A549 treated with CpdA at 1 μM for 4 hours (cell line): ENCODE data around the gene TMEM82. TPM values are rescaled to one million over a fixed set of nuclear protein-coding genes. Genes with fewer than 3 reads are reported as not detected.

Source experiments
- total RNA-seq: library from RNA; stranded (reverse); fragments of 200-300 nt; extraction: Qiagen RNA extraction; gene quantifications from 5 replicates; pipeline ENCODE4 v1.2.3, GENCODE V29; 2022; ENCODE audit warnings: low read depth

The TMEM82 gene
- total RNA-seq = not detected in 5 replicates

GRCh38 chr1:15742339-15742801 is at the start of gene TMEM82:
Gene TMEM82, plus strand, starts transcription at chr1:15742499. Its CDS starts 61 bp downstream, at chr1:15742560.

GRCh38 chr1:15736038-15736891 is 6.0 kb upstream of the TMEM82 start, which contains the start of gene SLC25A34:
Gene SLC25A34, plus strand, starts transcription at chr1:15736258. Its CDS starts 228 bp downstream, at chr1:15736486.

GRCh38 chr1:15758343-15758931 is 16.1 kb downstream of the TMEM82 start, which contains the start of gene FBLIM1:
Gene FBLIM1, plus strand, starts transcription at chr1:15758795. Its CDS starts 6,189 bp downstream, at chr1:15764984.

Other genes with a start within 250 kb of the TMEM82 start
- gene CASP9, start 218.3 kb upstream of the TMEM82 start, total RNA-seq = 5.2 to 6.6 TPM (median 5.8 TPM) in 5 replicates
- gene DNAJC16, start 215.7 kb upstream of the TMEM82 start, total RNA-seq = 4.6 to 5.5 TPM (median 4.7 TPM) in 5 replicates
- 6.1 to 8.5 TPM (median 7.9 TPM) in 5 replicates for gene AGMAT, start 157.4 kb upstream of the TMEM82 start, total RNA-seq
- 8.1 to 11.8 TPM (median 9.1 TPM) in 5 replicates for gene DDI2, start 125.0 kb upstream of the TMEM82 start, total RNA-seq
- gene PLEKHM2, start 58.2 kb upstream of the TMEM82 start, total RNA-seq = 24.1 to 30.4 TPM (median 28.5 TPM) in 5 replicates
- gene SLC25A34, start 6.2 kb upstream of the TMEM82 start, total RNA-seq = 0.20 to 0.45 TPM (median 0.35 TPM) in 5 replicates
- gene FBLIM1, start 16.3 kb downstream of the TMEM82 start, total RNA-seq = 20.9 to 28.0 TPM (median 23.6 TPM) in 5 replicates
- 6.7 to 9.8 TPM (median 7.3 TPM) in 5 replicates for gene UQCRHL, start 65.2 kb downstream of the TMEM82 start, total RNA-seq
- 37.9 to 39.8 TPM (median 39.2 TPM) in 5 replicates for gene SPEN, start 105.2 kb downstream of the TMEM82 start, total RNA-seq
- 12.1 to 14.9 TPM (median 13.1 TPM) in 5 replicates for gene ZBTB17, start 233.6 kb downstream of the TMEM82 start, total RNA-seq